Fibroblast of skin of left quadriceps (primary cell): ENCODE results near the gene DVL1.
"Not testable (repeated sequence)": the region's sequence is repeated elsewhere in the genome, so short reads cannot be mapped to it uniquely, and the experiment has no call there.

Experiments used
- DNase-seq, 2 experiments: peaks; one replicate each; pipeline ENCODE4 v3.0.0-alpha.2; 2013; ENCODE audit warnings: low read depth in 2 of 2

The DVL1 gene

DNA sequence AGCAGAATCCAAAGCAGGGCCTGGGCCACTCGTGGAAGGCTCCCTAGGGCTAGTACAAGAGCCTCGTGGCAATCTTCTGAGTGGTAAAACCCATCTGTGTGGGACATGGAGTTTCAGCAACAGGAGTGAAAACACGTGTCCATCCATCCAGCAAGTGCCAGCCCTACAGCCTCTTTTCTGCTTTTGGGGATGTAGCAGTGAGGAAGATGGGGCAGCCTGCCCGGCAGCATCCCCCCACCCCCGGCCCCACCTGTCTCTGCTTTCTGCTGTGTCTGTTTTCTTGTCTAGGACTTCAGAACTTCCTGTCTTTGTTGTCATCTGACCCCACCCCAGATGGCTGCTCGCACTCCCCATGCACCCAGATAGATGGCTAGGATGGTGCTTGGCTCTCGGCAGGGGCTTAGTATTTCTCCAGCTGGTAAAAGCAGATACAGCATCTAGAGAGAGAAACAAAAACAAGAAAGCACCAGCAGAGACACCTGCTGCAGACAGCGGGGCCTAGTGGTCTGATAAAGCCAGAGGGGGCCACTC lies 23.1 kb downstream of the DVL1 start:
- no peak for DNase-seq

DNA sequence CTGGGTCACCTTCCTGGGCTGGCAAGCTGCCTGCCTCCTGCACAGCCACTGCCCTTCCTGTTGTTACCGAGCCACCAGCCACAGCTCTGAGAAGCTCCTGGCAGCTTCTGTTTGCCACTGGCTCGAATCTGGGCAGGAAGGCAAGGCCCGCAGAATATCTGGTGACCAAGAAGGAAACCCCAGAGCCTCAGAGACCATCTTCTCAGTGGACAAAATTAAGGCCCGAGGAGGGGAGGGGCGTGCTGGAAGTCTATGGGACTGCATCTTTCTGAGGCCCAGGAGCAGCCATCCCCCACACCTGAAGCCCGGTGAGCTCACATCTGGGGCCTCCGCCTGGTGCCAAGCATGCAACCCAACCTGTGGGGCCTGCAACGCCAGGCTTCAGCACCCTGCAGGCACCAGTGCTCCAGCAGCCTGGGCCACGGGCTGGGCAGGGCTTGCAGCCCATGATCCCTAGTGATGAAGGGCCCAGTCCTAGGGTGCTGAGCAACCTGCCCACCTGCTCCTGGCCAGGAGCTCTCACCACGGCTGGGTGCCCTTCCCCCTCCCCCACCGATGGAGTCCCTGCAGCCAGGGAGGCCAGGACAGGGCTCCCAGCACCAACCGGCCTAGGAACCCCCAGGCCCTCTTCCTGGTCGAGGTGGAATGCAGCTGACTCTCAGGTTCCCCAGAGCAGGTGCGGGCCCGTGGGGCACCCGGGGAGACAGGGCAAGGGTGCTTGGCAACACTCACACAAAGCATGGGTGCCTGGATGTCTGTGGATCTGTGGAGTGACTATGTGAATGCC lies 23.7 kb downstream of the DVL1 start:
- no peak for DNase-seq

DNA sequence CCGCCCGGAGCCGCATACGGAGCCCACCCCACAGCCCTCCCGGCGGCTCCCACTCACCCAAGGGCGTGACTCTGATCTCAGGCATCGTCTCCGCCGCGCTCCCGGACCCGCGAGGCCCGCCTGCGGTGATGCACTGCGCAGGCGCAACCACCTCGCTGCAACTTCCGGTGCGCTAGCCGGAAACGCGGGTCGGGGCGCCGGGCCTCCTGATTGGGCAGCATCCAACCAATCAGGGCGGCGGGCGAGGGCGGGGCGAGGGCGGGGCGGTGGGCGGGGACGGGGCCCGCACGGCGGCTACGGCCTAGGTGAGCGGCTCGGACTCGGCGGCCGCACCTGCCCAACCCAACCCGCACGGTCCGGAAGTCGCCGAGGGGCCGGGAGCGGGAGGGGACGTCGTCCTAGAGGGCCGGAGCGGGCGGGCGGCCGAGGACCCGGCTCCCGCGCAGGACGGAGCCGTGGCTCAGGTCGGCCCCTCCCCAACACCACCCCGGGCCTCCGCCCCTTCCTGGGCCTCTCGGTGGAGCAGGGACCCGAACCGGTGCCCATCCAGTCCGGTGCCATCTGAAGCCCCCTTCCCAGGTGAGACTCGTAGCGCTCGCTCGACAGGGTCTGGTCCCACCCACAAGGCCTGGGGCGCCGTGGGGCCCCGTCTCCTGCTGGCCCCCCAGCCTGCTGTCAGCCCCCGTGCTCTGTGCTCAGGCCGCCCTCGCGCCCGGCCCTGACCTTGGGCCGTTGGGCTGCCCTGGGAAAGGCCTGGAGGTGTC lies 24.5 kb downstream of the DVL1 start, which contains the start of the genes CPTP and INTS11:
TSS of gene CPTP (plus strand) at position 279 of the 764 bp plus-strand sequence. CDS start 2,109 bp downstream, outside the sequence.
TSS of gene INTS11 (minus strand) at position 137 of the 764 bp plus-strand sequence. CDS start at position 85, 52 bp downstream.
- peak; percentile 79 to 80 for DNase-seq

DNA sequence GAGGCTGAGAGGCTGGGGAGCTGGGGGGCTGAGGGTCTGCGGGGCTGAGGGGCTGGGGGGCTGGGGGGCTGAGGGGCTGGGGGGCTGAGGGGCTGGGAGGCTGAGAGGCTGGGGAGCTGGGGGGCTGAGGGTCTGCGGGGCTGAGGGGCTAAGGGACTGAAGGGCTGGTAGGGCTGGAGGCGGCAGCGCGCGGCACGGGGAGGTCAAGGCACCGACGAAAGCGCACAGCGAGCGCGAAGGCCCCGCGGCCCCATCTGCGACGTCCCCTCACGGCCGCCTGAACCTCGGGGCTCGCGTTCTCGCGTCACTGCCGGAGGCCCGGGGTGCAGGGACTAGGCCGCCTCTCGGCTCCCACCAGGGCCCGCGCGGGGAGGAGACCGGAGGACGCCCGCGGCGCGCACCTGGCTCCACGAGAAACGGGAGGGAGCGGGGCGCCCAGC lies 25.1 kb downstream of the DVL1 start:
- no peak for DNase-seq

DNA sequence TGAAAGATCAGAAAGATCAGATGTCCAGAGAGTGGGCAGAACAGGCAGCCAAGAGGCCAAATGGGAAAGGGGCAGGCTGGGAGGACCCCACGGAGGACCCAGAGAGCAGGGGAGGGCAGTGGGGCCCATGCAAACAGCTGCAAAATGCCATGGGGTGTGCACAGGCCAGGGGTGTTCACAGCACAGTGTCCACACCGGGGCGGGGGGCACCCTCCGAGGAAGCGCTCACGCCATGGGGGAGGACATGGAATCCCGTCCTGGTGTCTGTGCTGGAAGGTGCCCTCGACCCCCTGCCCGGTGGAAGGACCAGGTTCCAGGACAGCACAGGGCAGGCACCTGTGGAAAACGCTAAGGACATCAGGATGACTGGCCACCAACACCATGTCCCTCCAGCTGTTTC lies 26.3 kb downstream of the DVL1 start:
- DNase-seq: no peak

DNA sequence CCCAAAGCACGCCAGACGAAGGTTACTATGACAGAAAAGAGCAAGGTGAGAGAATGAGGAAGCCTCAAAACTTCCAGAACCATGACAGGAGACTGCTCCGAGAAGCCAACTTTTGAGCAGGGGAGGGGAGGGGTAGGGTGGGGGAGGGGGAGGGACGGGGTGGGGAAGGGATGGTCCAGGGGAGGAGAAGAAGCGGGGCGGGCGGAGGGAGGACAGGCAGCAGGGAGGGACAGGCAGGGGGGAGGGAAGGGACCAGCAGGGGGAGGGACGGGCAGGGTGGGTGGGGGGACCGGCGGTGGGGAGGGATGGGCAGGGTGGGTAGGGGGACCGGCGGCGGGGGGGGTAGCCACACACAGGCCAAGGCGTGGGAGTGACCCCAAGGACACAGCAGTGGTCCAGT lies 26.8 kb downstream of the DVL1 start:
- DNase-seq: no peak

DNA sequence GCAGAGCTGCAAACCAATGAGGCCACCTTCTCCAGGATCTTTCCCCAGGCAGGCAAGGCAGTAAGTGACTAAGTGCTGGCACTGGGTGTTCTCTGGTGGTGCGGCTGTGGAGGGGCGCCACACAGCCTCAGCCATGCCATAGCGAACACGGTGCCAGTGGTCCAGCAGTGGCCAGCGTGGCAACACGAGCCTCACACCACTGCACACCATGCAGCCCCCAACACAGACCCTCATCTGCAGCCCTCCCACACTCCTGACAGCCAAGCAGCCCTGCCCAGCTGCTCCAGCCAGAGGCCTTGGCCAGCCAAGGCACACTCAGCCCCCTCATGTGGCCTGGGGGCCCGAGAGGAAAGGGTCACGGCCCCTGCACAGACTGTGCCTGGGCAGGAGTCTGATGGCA lies 27.7 kb downstream of the DVL1 start:
- DNase-seq: no peak

DNA sequence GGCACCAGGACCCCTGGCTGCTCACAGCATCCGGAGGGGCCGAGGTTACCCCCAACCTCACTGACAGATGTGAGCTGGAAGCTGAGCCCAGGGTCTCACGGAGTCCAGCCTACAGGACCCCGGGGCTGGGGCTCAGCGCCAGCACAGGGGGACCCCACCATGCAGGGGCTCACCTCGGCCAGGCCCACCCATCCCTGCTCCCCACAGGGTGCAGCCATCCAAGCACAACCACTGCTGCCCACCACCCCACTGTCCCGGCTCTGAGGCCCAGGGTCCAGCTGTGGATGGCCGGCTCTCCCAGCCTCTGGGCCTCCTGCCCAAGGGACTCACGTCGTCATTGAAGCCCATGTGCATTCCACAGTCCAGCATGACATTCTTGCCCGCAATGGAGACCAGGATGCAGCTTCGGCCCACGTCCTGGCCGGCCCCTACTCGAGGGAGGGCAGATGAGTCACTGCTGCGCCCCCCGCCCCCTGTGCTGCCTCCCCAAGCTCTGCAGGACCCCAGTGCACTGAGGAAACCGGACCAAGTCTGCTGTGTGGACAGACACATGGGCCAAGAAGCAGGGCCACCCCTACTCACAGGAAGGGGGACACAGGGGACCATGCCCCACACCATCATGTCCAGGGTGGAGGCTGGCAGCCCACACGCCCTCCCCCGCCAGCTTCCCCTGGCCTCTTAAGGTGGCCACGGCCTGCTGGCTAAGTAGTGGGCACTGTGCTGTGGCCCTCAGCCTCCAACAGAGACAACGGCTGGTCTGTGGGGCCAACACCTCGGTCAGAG lies 28.4 kb downstream of the DVL1 start:
- no peak for DNase-seq

DNA sequence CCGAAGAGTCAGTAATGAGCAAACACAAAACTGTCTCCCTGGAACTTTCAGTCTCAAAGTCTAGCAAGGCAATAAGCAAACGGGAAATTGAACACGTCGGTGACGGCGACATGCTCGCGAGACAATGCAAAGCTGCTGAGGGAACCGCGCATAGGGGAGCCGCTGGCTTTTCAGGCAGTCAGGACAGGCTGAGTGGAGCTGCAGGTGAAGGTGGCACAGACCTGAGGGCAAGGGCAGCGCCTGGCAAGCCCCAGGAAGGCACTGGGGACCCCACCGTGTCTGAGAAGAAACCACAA lies 29.6 kb downstream of the DVL1 start:
- no peak for DNase-seq

DNA sequence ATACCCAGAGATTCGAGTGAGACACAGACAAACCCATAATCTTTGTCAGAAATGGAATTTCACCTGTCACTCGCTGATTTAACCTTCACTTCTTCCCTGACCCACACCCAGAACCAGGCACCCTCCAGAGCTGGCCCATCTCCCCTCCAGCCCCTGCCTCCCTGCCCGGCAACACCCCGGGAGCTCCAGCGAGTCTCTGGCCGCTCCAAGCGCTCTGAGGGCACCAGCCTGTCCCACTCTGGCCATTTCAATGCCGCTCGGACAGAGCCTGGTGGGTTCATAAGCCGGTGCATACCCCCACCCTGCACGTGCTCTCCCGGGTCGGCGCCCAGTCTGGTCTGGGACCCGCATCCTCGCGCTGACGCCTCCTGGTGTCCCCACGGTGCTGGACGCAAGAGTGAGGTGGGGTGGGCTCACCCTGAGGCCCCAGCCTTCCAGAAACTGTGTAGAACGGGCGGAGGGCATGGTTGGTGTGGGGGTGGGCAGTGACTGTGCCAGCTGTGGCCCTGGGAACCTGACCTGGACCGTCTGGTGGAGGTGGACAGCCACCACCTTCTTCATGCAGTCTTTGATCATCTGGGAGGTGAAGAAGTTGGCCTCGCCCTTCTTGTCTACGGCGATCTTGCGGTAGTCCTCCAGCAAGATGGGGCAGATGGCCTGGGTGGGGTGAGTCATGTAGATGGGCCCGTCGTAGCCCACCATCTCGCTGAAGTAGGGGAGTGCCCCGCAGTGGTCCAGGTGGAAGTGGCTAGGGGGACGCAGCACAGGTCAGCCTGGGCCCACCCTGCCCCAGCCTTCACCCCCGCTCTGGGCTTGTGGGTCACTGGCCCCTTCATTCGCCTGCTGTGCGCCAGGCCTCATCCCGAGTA lies 30.2 kb downstream of the DVL1 start:
- no peak for DNase-seq

DNA sequence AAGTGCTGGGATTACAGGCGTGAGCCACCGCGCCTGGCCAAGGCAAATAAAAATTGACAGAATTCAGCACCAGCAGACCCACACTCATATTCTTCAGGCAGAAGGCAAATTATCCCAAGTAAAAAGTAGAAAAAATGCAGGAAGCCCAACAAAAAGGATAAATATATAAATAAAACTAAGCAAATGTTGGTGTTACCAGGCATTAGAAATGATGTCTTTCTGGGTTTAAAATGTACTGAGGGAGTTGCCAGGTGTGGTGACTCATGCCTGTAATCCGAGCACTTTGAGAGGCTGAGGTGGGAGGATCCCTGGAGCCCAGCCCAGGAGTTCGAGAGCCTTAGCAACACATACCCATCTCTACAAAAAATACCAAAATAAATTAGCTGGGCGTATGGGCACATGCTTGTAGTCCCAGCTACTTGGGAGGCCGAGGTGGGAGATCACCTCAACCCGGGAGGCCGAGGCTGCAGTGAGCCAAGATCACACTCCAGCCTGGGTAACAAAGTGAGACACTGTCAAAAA lies 31.0 kb downstream of the DVL1 start:
- peak; percentile 74 to 77 for DNase-seq

DNA sequence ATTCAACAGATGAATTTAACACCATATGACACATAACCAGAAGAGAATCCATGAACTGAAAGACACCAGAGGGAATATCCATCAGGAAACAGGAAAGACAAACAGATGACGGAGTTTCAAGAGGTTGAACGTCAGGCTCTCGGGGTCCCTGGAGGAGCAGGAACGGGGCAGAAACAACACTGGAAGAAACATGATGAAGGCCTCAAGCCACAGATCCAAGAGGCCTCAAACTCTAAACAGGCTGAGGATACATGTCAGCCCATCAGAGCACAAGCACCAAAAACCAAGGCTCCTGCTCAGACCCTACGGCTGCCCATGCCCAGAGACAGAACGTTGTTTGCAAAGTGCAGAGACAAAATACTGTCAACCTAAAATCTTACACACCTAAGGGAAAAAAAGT lies 31.8 kb downstream of the DVL1 start:
- DNase-seq: no peak

DNA sequence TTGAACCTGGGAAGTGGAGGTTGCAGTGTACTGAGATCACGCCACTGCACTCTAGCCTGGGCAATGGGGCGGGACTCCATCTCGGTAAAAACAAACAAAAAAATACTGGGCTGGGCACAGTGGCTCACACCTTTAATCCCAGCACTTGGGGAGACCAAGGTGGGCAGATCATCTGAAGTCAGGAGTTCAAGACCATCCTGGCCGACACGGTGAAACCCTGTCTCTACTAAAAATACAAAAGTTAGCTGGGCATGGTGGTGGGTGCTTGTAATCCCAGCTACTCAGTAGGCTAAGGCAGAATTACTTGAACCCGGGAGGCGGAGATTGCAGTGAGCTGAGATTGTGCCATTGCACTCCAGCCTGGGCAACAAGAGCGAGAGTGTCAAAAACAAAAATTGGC lies 33.0 kb downstream of the DVL1 start:
- DNase-seq: not testable (repeated sequence)

DNA sequence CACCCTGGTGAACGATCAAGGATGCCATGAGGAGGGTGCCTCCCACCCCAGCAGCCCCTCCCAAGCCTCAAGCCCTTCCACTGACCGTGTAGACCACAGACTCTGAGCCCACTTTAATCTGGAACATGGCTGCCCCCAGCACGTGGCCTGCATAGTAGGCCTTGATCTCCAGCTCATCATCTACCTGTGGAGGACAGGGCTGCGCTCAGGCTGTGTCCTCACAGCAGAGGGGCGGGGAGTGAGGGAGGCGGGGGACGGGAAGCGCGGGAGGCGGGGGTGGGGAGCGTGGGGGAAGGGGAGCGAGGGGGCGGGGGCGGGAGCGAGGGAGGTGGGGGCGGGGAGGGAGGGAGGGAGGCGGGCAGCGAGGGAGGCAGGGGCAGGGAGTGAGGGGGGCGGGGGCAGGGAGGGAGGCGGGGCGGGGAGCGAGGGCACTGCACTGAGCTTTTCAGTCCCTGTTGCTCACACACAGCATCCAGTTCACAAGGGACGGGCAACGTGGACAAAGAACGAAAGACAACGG lies 33.7 kb downstream of the DVL1 start:
- DNase-seq: no peak

DNA sequence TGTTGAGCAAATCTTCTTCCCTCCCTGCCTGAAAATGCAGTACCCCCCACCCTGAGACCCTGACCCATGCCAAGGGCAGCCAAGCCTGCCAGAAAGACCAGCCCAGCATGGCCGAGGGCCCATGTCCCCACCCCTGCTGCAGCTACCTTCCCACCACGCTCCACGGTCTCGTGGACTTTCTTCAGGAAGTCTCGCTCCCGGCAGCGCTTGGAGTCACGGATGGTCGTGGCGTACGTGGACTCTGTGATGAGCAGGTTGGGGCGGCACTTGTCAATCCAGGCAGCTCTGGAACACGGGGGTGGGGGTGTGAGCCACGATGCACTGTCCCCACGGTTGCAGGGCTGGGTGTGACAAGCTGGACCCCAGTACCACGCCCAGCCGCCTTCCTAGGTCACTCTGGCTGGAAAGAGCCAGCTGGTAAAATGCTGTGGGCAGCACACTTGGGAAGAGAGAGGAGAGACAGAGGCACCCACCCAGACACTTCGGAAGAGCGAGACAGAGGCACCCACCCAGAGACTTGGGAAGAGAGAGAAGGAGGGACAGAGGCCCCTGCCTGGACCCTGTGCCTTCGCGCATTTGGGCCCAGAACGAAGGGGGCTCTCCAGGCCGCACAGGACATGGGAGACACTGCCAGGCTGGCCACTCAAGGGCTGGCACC lies 34.4 kb downstream of the DVL1 start:
- no peak for DNase-seq

DNA sequence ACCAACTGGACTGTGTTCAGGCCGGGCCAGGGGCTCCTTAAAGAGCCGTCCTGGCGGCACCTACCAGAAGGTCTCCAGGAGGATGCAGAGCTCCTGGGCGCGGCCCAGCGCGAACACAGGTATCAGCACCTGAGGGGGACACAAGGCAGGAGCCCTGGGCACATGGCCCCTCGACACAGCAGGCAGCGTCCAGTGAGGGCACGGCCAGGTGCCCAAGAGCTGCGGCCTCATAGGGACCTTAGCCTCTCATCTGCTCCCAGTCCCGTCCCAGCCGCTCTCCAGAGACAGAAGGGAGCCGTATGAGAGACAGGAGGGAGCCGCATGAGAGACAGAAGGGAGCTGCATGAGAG lies 35.0 kb downstream of the DVL1 start:
- DNase-seq: no peak

DNA sequence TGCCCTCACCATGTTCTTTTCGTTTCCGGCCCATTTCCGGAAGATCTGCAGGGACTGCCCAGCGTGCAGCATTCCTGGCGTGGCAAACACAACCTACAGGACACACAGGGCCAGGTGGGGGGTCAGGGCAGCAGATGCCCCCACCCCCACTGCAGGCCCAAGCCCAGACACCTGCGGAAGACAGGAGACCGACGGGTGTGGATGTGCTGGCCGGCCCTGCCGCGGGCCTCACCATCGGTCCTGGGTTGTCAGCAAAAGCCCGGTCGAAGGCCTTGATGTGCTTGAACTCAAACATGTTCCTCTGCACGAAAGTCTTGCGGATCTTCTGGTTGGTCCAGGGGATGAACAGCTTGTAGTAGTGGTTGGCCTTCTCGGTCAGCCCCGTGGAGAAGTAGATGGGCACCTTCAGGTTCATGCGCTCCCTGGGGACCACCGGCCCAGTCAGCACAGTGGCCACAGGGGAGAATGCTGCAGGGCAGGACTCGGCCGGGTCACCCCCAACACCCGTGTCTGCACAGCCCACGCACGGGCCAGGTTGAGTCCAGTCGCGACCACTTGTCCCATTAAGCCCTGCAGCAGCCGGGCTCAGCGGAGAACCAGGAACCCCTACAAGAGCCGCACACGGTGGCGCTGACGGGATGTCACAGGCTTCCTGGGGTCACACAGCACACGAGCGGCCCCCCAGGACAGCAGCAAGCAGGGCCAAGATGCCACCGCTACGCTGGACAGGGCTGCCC lies 35.5 kb downstream of the DVL1 start:
- DNase-seq: no peak

DNA sequence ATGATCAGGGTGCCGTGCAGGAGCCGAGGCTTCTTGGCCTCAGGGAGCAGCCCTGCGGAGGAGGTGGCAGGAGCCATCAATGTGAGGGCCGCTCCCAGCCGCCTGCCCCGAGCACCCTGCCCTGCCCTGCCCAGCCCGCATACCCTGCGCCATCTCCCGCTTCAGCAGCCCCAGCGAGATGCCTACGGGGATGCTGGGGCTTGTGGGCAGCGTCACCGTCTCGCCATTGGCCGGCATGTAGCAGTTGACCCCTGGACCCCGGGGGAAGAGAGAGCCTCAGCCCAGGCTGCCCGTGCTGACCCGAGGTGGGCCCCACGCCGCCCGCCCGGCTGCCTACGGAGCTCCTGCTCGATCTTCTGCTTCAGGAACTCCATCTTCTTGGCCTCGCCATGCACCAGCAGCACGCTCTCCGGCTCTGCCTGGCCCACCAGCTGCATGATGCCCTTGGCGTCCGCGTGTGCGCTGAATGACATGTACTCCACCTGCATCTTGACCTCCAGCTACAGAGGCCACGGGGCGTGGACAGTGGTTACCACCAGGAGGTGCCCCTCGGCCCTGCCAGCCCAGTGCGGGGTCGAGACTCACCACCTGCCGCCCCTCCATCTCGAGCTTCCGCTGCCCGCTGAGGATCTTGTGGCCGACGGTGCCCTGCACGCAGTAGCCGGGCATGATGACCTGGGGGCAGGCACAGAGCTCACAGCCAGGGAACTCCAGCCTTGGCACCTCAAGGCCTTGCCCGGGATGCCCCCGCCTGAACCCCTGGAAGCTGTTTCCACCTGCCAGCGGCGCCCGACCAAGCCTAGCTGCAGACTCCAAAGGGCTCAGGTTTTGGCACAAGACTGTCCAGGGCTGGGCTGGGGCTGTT lies 36.5 kb downstream of the DVL1 start:
- no peak for DNase-seq
